Astrocyte (in vitro differentiated cells and primary cell): Measurements from ENCODE around the gene APBB2. TPM values are rescaled to one million over a fixed set of nuclear protein-coding genes. Genes with fewer than 3 reads are reported as not detected.
"Not testable (repeated sequence)": the region's sequence is repeated elsewhere in the genome, so short reads cannot be mapped to it uniquely, and the experiment has no call there.

ENCODE experiments used
- DNase-seq: peaks from one replicate; pipeline ENCODE4 v3.0.0-alpha.2; 2010; ENCODE audit warnings: low read depth
- FAIRE-seq: peaks from 2 replicates; lab custom pipeline; 2011; peaks lifted over from hg19 to GRCh38; lab: Jason Lieb, UNC
- H2AFZ ChIP-seq: 2 replicates; pipeline ENCODE4 v1.6.0; 2012; ENCODE audit warnings: low read depth, low read length, inconsistent platforms
- H3K27ac ChIP-seq: 2 replicates; pipeline ENCODE4 v1.5.1; 2011; ENCODE audit warnings: low read depth, low read length, inconsistent platforms
- H3K27me3 ChIP-seq: 2 replicates; pipeline ENCODE4 v1.6.0; 2011; ENCODE audit warnings: low read length, inconsistent platforms; ENCODE audit not compliant: insufficient read depth
- H3K36me3 ChIP-seq: 2 replicates; pipeline ENCODE4 v1.5.1; 2011; ENCODE audit warnings: low read length, inconsistent platforms; ENCODE audit not compliant: insufficient read depth
- H3K4me1 ChIP-seq: 2 replicates; pipeline ENCODE4 v1.5.1; 2011; ENCODE audit warnings: low read length, inconsistent platforms; ENCODE audit not compliant: insufficient read depth
- H3K4me2 ChIP-seq: 2 replicates; pipeline ENCODE4 v1.6.0; 2012; ENCODE audit warnings: low read length, inconsistent platforms
- H3K4me3 ChIP-seq: 2 replicates; pipeline ENCODE4 v1.5.1; 2011; ENCODE audit warnings: low read depth, mild to moderate bottlenecking, low read length, inconsistent platforms; ENCODE audit not compliant: insufficient read depth
- H3K79me2 ChIP-seq: 2 replicates; pipeline ENCODE4 v1.6.0; 2012; ENCODE audit warnings: mild to moderate bottlenecking, low read length, inconsistent platforms; ENCODE audit not compliant: insufficient read depth
- H3K9ac ChIP-seq: 2 replicates; pipeline ENCODE4 v1.6.0; 2012; ENCODE audit warnings: mild to moderate bottlenecking, low read length, inconsistent platforms
- H3K9me3 ChIP-seq: 2 replicates; pipeline ENCODE4 v1.5.1; 2012; ENCODE audit warnings: low read depth, mild to moderate bottlenecking, low read length, inconsistent platforms; ENCODE audit not compliant: insufficient read depth
- H4K20me1 ChIP-seq: 2 replicates; pipeline ENCODE4 v1.6.0; 2012; ENCODE audit warnings: low read length, inconsistent platforms; ENCODE audit not compliant: insufficient read depth
- H3K27ac Mint-ChIP-seq: one replicate; pipeline ENCODE4 v1.8.0; 2021; ENCODE audit warnings: mild to moderate bottlenecking, mixed read lengths; ENCODE audit not compliant: unreplicated experiment
- H3K27me3 Mint-ChIP-seq: one replicate; pipeline ENCODE4 v1.8.0; 2021; ENCODE audit warnings: low read depth, mixed read lengths; ENCODE audit not compliant: unreplicated experiment
- H3K36me3 Mint-ChIP-seq: one replicate; pipeline ENCODE4 v1.8.0; 2021; ENCODE audit warnings: low read depth, mixed read lengths; ENCODE audit not compliant: unreplicated experiment
- H3K4me1 Mint-ChIP-seq: one replicate; pipeline ENCODE4 v1.8.0; 2021; ENCODE audit warnings: low read depth, mixed read lengths; ENCODE audit not compliant: unreplicated experiment
- H3K4me3 Mint-ChIP-seq: one replicate; pipeline ENCODE4 v1.8.0; 2021; ENCODE audit warnings: mild to moderate bottlenecking, moderate library complexity, mixed read lengths; ENCODE audit not compliant: unreplicated experiment
- H3K9me3 Mint-ChIP-seq: one replicate; pipeline ENCODE4 v1.8.0; 2021; ENCODE audit warnings: mild to moderate bottlenecking, mixed read lengths; ENCODE audit not compliant: unreplicated experiment
- CTCF ChIP-seq: IDR thresholded peaks from 2 replicates; pipeline ENCODE4 v1.5.1; 2011; ENCODE audit warnings: low read depth, mild to moderate bottlenecking, inconsistent platforms, low read length, moderate library complexity; ENCODE audit not compliant: insufficient read depth
- EZH2 ChIP-seq: IDR thresholded peaks from 2 replicates; pipeline ENCODE4 v1.6.1; 2012; ENCODE audit warnings: mild to moderate bottlenecking, low read length, inconsistent platforms; ENCODE audit not compliant: insufficient read depth
- total RNA-seq: library from RNA; stranded (reverse); gene quantifications from 2 replicates; pipeline ENCODE4 v1.2.1, GENCODE V29; 2021

The APBB2 gene
- total RNA-seq, 1 donor from 2014 or later: 173 TPM

- Histone ChIP-seq H3K27ac (no peak overlapping the region), H3K79me2 (no peaks in the 10 kb centered on the region), H3K4me3 (no peak overlapping the region), H3K9me3 (no peaks in the 10 kb centered on the region), H3K36me3 (peaks cover 39% of the 10 kb centered on the region), H3K4me2 (no peak overlapping the region), H3K27me3 (no peaks in the 10 kb centered on the region), H2AFZ (no peak overlapping the region), H4K20me1 (no peaks in the 10 kb centered on the region), H3K9ac (no peak overlapping the region), H3K4me1 (no peaks in the 10 kb centered on the region)
- Mint-ChIP-seq H3K27me3 (no peaks in the 10 kb centered on the region), H3K4me3 (no peak overlapping the region), H3K4me1 (no peaks in the 10 kb centered on the region), H3K27ac (no peak overlapping the region), H3K9me3 (no peaks in the 10 kb centered on the region), H3K36me3 (peaks cover 21% of the 10 kb centered on the region)
- FAIRE-seq: no peak
- no peak for DNase-seq
- no peak for TF ChIP-seq EZH2
- no peak for TF ChIP-seq CTCF
Observed at GRCh38 chr4:40820101-40820500, 394.2 kb downstream of the APBB2 start.

GRCh38 chr4:40817157-40817556, 397.2 kb downstream of the APBB2 start:
- not testable (repeated sequence) for H3K4me1 ChIP-seq, H3K9me3 Mint-ChIP-seq, H3K4me2 ChIP-seq, H3K9me3 ChIP-seq, H3K27me3 Mint-ChIP-seq, H3K9ac ChIP-seq, FAIRE-seq, H3K4me3 ChIP-seq, H3K79me2 ChIP-seq, H3K4me1 Mint-ChIP-seq, DNase-seq, H3K27me3 ChIP-seq, H2AFZ ChIP-seq, H3K27ac Mint-ChIP-seq, H3K27ac ChIP-seq, H4K20me1 ChIP-seq, H3K4me3 Mint-ChIP-seq
- peaks cover 34% of the 10 kb centered on the region for H3K36me3 ChIP-seq
- H3K36me3 Mint-ChIP-seq: peaks cover 25% of the 10 kb centered on the region

- H3K27me3 Mint-ChIP-seq: no peaks in the 10 kb centered on the region
- Histone ChIP-seq H3K27ac (no peak overlapping the region), H3K36me3 (peaks cover 24% of the 10 kb centered on the region), H3K27me3 (no peaks in the 10 kb centered on the region), H3K79me2 (no peaks in the 10 kb centered on the region), H2AFZ (no peak overlapping the region), H3K4me1 (no peaks in the 10 kb centered on the region), H3K4me2 (no peak overlapping the region), H4K20me1 (no peaks in the 10 kb centered on the region), H3K4me3 (no peak overlapping the region), H3K9ac (no peak overlapping the region), H3K9me3 (no peaks in the 10 kb centered on the region)
- FAIRE-seq: no peak
- no peaks in the 10 kb centered on the region for H3K9me3 Mint-ChIP-seq
- peaks cover 6% of the 10 kb centered on the region for H3K4me1 Mint-ChIP-seq
- no peak overlapping the region for H3K27ac Mint-ChIP-seq
- peaks cover 26% of the 10 kb centered on the region for H3K36me3 Mint-ChIP-seq
- no peak overlapping the region for H3K4me3 Mint-ChIP-seq
- DNase-seq: no peak
- TF ChIP-seq EZH2 (no peak), CTCF (no peak)
Observed at GRCh38 chr4:40812856-40813255, 401.5 kb downstream of the APBB2 start.
